GM23338 (cell line): ENCODE measurements around the gene CACNA2D4. TPM values are rescaled to one million over a fixed set of nuclear protein-coding genes. Genes with fewer than 3 reads are reported as not detected.

Experiments used
- ATAC-seq: fragments of 200-7000 bp; cut with Tn5 transposase; 3 replicates; pipeline ENCODE4 v1.9.1; 2020
- DNase-seq: peaks from one replicate; pipeline ENCODE4 v3.0.0-alpha.2; 2015; ENCODE audit warnings: low spot score
- H2AFZ ChIP-seq: fragments of 200-600 bp; sonication (generic); 2 replicates; pipeline ENCODE4 v1.8.0; 2016; ENCODE audit warnings: antibody characterized with exemption, mild to moderate bottlenecking, moderate library complexity
- H3F3A ChIP-seq: fragments of 200-600 bp; sonication (generic); replicated peaks from 2 replicates; pipeline ENCODE4 v1.8.0; 2017; ENCODE audit warnings: antibody characterized with exemption, mixed run types, low read depth
- H3K27ac ChIP-seq: fragments of 200-600 bp; sonication (generic); 2 replicates; pipeline ENCODE4 v1.6.1; 2016; ENCODE audit warnings: low read depth
- H3K27me3 ChIP-seq: fragments of 200-600 bp; sonication (generic); 2 replicates; pipeline ENCODE4 v1.8.0; 2016; ENCODE audit warnings: mild to moderate bottlenecking, mixed run types, moderate library complexity; ENCODE audit not compliant: insufficient read depth
- H3K36me3 ChIP-seq: fragments of 200-600 bp; sonication (generic); 2 replicates; pipeline ENCODE4 v1.8.0; 2016; ENCODE audit warnings: mild to moderate bottlenecking; ENCODE audit not compliant: insufficient read depth
- H3K4me1 ChIP-seq: fragments of 200-600 bp; sonication (generic); 2 replicates; pipeline ENCODE4 v1.8.0; 2016; ENCODE audit warnings: mild to moderate bottlenecking, moderate library complexity; ENCODE audit not compliant: insufficient read depth
- H3K4me2 ChIP-seq: fragments of 200-600 bp; sonication (generic); 2 replicates; pipeline ENCODE4 v1.7.1; 2017; ENCODE audit warnings: mixed run types
- H3K4me3 ChIP-seq: fragments of 200-600 bp; sonication (generic); 2 replicates; pipeline ENCODE4 v1.6.1; 2016; ENCODE audit warnings: mixed run types
- H3K79me2 ChIP-seq: fragments of 200-600 bp; sonication (generic); replicated peaks from 2 replicates; pipeline ENCODE4 v1.8.0; 2017; ENCODE audit warnings: mild to moderate bottlenecking; ENCODE audit not compliant: insufficient read depth
- H3K9me2 ChIP-seq: fragments of 200-600 bp; sonication (generic); 2 replicates; pipeline ENCODE4 v1.8.0; 2017; ENCODE audit not compliant: insufficient read depth
- H4K20me1 ChIP-seq: fragments of 200-600 bp; sonication (generic); replicated peaks from 2 replicates; pipeline ENCODE4 v1.8.0; 2017; ENCODE audit warnings: mild to moderate bottlenecking; ENCODE audit not compliant: insufficient read depth
- H3K27ac Mint-ChIP-seq: 2 replicates; pipeline ENCODE4 v1.8.0; 2020; ENCODE audit warnings: inconsistent platforms, mild to moderate bottlenecking, moderate library complexity, mixed read lengths
- H3K27me3 Mint-ChIP-seq: 3 replicates; pipeline ENCODE4 v1.8.0; 2022; ENCODE audit warnings: low read depth, mild to moderate bottlenecking, moderate library complexity, mixed read lengths, inconsistent platforms; ENCODE audit not compliant: insufficient read depth, poor library complexity
- H3K36me3 Mint-ChIP-seq: 3 replicates; pipeline ENCODE4 v1.8.0; 2021; ENCODE audit warnings: low read depth, mild to moderate bottlenecking, inconsistent platforms, moderate library complexity, mixed read lengths
- H3K4me1 Mint-ChIP-seq: 3 replicates; pipeline ENCODE4 v1.8.0; 2020; ENCODE audit warnings: mild to moderate bottlenecking, inconsistent platforms, mixed read lengths
- H3K4me3 Mint-ChIP-seq: 3 replicates; pipeline ENCODE4 v1.8.0; 2021; ENCODE audit warnings: moderate library complexity, mild to moderate bottlenecking, inconsistent platforms, mixed read lengths
- H3K9me3 Mint-ChIP-seq: 3 replicates; pipeline ENCODE4 v1.8.0; 2020; ENCODE audit warnings: moderate library complexity, mild to moderate bottlenecking, inconsistent platforms, mixed read lengths
- CREB1 ChIP-seq: fragments of 250-450 bp; sonication (Bioruptor Pico); IDR thresholded peaks from 2 replicates; pipeline ENCODE4 v1.5.0; 2020; ENCODE audit warnings: low read depth, mild to moderate bottlenecking, moderate library complexity
- EZH2 ChIP-seq: fragments of 200-600 bp; sonication (generic); IDR thresholded peaks from one replicate; pipeline ENCODE4 v1.8.0; 2017; ENCODE audit warnings: antibody characterized with exemption, mild to moderate bottlenecking, low read depth; ENCODE audit not compliant: unreplicated experiment
- EZH2phosphoT487 ChIP-seq: fragments of 200-600 bp; sonication (generic); IDR thresholded peaks from one replicate; pipeline ENCODE4 v1.8.1; 2018; ENCODE audit warnings: antibody characterized with exemption; ENCODE audit not compliant: unreplicated experiment
- JUNB ChIP-seq: IDR thresholded peaks from one replicate; pipeline ENCODE4 v1.6.1; 2016; ENCODE audit warnings: antibody characterized with exemption; ENCODE audit not compliant: unreplicated experiment
- NANOG ChIP-seq: IDR thresholded peaks from 2 replicates; pipeline ENCODE4 v1.6.1; 2016; ENCODE audit warnings: antibody characterized with exemption, borderline replicate concordance
- POLR2AphosphoS5 ChIP-seq: IDR thresholded peaks from 2 replicates; pipeline ENCODE4 v1.6.1; 2016; ENCODE audit warnings: antibody characterized with exemption, low read depth
- STAT1 ChIP-seq: IDR thresholded peaks from one replicate; pipeline ENCODE4 v1.6.1; 2016; ENCODE audit warnings: antibody characterized with exemption; ENCODE audit not compliant: unreplicated experiment
- ZNF114 ChIP-seq: fragments of 250-450 bp; sonication (Bioruptor Pico); IDR thresholded peaks from 2 replicates; pipeline ENCODE4 v1.5.0; 2020; ENCODE audit warnings: mild to moderate bottlenecking, moderate library complexity
- ZNF331 ChIP-seq: fragments of 250-450 bp; sonication (Bioruptor Pico); IDR thresholded peaks from 2 replicates; pipeline ENCODE4 v1.5.0; 2020; ENCODE audit warnings: low read depth, mild to moderate bottlenecking, moderate library complexity
- polyA plus RNA-seq: library from polyadenylated mRNA; unstranded; fragments of >200 nt; fragmentation: Nextera tagmentation; extraction: Ambion mirVana; gene quantifications from 2 replicates; pipeline ENCODE4 v1.2.1, GENCODE V29; 2016
- total RNA-seq: library from RNA; depleted of rRNA; stranded (reverse); fragments of >200 nt; shearing (Covaris generic); gene quantifications from 2 replicates; pipeline ENCODE4 v1.2.3, GENCODE V29; 2014
- TF ChIP-seq, protein P1 (sequence below): IDR thresholded peaks from 2 replicates; pipeline ENCODE4 v1.6.1; 2016; ENCODE audit warnings: antibody characterized with exemption
- TF ChIP-seq, protein P2 (sequence below), 2 experiments: fragments of 200-600 bp in 1 of 2; sonication (generic) in 1 of 2; conservative IDR thresholded peaks; 2 replicates each; pipeline versions ENCODE4 v1.5.1 to v1.6.1; 2016 to 2017; ENCODE audit warnings: antibody characterized with exemption in 2 of 2, low read depth in 2 of 2, mild to moderate bottlenecking in 2 of 2, moderate library complexity in 1 of 2
- TF ChIP-seq, protein P3 (sequence below): IDR thresholded peaks from one replicate; pipeline ENCODE4 v1.6.1; 2018; ENCODE audit warnings: antibody characterized with exemption; ENCODE audit not compliant: unreplicated experiment
- TF ChIP-seq, protein P4 (sequence below): fragments of 250-450 bp; sonication (Bioruptor Pico); IDR thresholded peaks from 2 replicates; pipeline ENCODE4 v1.5.0; 2020; ENCODE audit warnings: mild to moderate bottlenecking, moderate library complexity

CACNA2D4 gene
- total and polyA plus RNA-seq, 2 experiments from 2014 or later: 0.07 to 0.24 TPM

DNA sequence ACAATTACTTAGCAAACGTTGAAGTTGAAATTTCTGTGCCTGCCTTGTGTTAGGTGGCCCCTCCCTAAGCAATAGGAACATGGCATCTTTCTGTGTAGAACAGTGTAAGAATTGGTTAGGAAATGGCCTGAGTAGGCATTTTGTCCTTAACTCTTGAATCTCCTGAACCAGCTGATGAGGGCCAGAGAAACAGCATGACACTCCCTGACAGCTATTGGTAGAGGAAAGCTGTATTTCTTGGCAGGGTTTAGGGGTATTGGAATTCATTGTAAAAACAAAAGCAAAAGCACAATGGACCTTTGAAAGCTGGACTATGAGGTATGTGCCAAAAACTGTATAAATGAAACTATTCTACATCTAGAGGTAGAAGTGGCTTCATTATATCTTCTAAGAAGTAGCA is 138.7 kb downstream of the CACNA2D4 start:
- Histone ChIP-seq H3F3A (no peaks in the 10 kb centered on the region), H4K20me1 (peaks cover 16% of the 10 kb centered on the region; the same call in 1 of the 2 replicates), H3K27ac (no peak overlapping the region), H3K27me3 (no peaks in the 10 kb centered on the region), H3K4me1 (0 out of 2 replicates have a peak, but pooled peaks cover 13% of the 10 kb centered on the region), H3K9me2 (no peaks in the 10 kb centered on the region), H2AFZ (no peak overlapping the region), H3K4me3 (no peak overlapping the region), H3K36me3 (peaks cover 9% of the 10 kb centered on the region; the same call in 1 of the 2 replicates), H3K79me2 (peaks cover 23% of the 10 kb centered on the region), H3K4me2 (no peak overlapping the region)
- no peak overlapping the region for H3K4me3 Mint-ChIP-seq
- DNase-seq: no peak
- peaks cover 4% of the 10 kb centered on the region; the same call in 2 of the 3 replicates for H3K36me3 Mint-ChIP-seq
- no peak overlapping the region for H3K27ac Mint-ChIP-seq
- H3K27me3 Mint-ChIP-seq: no peaks in the 10 kb centered on the region
- no peaks in the 10 kb centered on the region for H3K9me3 Mint-ChIP-seq
- H3K4me1 Mint-ChIP-seq: peaks cover 18% of the 10 kb centered on the region; the same call in 2 of the 3 replicates
- ATAC-seq: no peak
- no peak for TF ChIP-seq CREB1 (CRISPR knock-in tag)
- no peak for TF ChIP-seq EZH2
- TF ChIP-seq ZNF114 (CRISPR knock-in tag): no peak
- TF ChIP-seq NANOG: no peak
- no peak for TF ChIP-seq POLR2AphosphoS5
- no peak for TF ChIP-seq ZNF331 (CRISPR knock-in tag)
- TF ChIP-seq, protein P1, sequence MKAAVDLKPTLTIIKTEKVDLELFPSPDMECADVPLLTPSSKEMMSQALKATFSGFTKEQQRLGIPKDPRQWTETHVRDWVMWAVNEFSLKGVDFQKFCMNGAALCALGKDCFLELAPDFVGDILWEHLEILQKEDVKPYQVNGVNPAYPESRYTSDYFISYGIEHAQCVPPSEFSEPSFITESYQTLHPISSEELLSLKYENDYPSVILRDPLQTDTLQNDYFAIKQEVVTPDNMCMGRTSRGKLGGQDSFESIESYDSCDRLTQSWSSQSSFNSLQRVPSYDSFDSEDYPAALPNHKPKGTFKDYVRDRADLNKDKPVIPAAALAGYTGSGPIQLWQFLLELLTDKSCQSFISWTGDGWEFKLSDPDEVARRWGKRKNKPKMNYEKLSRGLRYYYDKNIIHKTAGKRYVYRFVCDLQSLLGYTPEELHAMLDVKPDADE: no peak
- TF ChIP-seq, protein P2, sequence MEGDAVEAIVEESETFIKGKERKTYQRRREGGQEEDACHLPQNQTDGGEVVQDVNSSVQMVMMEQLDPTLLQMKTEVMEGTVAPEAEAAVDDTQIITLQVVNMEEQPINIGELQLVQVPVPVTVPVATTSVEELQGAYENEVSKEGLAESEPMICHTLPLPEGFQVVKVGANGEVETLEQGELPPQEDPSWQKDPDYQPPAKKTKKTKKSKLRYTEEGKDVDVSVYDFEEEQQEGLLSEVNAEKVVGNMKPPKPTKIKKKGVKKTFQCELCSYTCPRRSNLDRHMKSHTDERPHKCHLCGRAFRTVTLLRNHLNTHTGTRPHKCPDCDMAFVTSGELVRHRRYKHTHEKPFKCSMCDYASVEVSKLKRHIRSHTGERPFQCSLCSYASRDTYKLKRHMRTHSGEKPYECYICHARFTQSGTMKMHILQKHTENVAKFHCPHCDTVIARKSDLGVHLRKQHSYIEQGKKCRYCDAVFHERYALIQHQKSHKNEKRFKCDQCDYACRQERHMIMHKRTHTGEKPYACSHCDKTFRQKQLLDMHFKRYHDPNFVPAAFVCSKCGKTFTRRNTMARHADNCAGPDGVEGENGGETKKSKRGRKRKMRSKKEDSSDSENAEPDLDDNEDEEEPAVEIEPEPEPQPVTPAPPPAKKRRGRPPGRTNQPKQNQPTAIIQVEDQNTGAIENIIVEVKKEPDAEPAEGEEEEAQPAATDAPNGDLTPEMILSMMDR (conservative IDR thresholded peaks at IDR 0.05; ENCODE audit: low read depth in 2 of 2): no peak
- TF ChIP-seq JUNB: no peak
- no peak for TF ChIP-seq EZH2phosphoT487
- TF ChIP-seq, protein P3, sequence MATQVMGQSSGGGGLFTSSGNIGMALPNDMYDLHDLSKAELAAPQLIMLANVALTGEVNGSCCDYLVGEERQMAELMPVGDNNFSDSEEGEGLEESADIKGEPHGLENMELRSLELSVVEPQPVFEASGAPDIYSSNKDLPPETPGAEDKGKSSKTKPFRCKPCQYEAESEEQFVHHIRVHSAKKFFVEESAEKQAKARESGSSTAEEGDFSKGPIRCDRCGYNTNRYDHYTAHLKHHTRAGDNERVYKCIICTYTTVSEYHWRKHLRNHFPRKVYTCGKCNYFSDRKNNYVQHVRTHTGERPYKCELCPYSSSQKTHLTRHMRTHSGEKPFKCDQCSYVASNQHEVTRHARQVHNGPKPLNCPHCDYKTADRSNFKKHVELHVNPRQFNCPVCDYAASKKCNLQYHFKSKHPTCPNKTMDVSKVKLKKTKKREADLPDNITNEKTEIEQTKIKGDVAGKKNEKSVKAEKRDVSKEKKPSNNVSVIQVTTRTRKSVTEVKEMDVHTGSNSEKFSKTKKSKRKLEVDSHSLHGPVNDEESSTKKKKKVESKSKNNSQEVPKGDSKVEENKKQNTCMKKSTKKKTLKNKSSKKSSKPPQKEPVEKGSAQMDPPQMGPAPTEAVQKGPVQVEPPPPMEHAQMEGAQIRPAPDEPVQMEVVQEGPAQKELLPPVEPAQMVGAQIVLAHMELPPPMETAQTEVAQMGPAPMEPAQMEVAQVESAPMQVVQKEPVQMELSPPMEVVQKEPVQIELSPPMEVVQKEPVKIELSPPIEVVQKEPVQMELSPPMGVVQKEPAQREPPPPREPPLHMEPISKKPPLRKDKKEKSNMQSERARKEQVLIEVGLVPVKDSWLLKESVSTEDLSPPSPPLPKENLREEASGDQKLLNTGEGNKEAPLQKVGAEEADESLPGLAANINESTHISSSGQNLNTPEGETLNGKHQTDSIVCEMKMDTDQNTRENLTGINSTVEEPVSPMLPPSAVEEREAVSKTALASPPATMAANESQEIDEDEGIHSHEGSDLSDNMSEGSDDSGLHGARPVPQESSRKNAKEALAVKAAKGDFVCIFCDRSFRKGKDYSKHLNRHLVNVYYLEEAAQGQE: no peak
- TF ChIP-seq, protein P4, sequence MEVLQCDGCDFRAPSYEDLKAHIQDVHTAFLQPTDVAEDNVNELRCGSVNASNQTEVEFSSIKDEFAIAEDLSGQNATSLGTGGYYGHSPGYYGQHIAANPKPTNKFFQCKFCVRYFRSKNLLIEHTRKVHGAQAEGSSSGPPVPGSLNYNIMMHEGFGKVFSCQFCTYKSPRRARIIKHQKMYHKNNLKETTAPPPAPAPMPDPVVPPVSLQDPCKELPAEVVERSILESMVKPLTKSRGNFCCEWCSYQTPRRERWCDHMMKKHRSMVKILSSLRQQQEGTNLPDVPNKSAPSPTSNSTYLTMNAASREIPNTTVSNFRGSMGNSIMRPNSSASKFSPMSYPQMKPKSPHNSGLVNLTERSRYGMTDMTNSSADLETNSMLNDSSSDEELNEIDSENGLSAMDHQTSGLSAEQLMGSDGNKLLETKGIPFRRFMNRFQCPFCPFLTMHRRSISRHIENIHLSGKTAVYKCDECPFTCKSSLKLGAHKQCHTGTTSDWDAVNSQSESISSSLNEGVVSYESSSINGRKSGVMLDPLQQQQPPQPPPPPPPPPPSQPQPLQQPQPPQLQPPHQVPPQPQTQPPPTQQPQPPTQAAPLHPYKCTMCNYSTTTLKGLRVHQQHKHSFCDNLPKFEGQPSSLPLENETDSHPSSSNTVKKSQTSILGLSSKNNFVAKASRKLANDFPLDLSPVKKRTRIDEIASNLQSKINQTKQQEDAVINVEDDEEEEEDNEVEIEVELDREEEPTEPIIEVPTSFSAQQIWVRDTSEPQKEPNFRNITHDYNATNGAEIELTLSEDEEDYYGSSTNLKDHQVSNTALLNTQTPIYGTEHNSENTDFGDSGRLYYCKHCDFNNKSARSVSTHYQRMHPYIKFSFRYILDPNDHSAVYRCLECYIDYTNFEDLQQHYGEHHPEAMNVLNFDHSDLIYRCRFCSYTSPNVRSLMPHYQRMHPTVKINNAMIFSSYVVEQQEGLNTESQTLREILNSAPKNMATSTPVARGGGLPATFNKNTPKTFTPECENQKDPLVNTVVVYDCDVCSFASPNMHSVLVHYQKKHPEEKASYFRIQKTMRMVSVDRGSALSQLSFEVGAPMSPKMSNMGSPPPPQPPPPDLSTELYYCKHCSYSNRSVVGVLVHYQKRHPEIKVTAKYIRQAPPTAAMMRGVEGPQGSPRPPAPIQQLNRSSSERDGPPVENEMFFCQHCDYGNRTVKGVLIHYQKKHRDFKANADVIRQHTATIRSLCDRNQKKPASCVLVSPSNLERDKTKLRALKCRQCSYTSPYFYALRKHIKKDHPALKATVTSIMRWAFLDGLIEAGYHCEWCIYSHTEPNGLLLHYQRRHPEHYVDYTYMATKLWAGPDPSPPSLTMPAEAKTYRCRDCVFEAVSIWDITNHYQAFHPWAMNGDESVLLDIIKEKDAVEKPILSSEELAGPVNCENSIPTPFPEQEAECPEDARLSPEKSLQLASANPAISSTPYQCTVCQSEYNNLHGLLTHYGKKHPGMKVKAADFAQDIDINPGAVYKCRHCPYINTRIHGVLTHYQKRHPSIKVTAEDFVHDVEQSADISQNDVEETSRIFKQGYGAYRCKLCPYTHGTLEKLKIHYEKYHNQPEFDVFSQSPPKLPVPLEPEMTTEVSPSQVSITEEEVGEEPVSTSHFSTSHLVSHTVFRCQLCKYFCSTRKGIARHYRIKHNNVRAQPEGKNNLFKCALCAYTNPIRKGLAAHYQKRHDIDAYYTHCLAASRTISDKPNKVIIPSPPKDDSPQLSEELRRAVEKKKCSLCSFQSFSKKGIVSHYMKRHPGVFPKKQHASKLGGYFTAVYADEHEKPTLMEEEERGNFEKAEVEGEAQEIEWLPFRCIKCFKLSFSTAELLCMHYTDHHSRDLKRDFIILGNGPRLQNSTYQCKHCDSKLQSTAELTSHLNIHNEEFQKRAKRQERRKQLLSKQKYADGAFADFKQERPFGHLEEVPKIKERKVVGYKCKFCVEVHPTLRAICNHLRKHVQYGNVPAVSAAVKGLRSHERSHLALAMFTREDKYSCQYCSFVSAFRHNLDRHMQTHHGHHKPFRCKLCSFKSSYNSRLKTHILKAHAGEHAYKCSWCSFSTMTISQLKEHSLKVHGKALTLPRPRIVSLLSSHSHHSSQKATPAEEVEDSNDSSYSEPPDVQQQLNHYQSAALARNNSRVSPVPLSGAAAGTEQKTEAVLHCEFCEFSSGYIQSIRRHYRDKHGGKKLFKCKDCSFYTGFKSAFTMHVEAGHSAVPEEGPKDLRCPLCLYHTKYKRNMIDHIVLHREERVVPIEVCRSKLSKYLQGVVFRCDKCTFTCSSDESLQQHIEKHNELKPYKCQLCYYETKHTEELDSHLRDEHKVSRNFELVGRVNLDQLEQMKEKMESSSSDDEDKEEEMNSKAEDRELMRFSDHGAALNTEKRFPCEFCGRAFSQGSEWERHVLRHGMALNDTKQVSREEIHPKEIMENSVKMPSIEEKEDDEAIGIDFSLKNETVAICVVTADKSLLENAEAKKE (CRISPR knock-in tag): no peak
- no peak for TF ChIP-seq STAT1
